Measurements from ENCODE around the gene CT55.

DNA sequence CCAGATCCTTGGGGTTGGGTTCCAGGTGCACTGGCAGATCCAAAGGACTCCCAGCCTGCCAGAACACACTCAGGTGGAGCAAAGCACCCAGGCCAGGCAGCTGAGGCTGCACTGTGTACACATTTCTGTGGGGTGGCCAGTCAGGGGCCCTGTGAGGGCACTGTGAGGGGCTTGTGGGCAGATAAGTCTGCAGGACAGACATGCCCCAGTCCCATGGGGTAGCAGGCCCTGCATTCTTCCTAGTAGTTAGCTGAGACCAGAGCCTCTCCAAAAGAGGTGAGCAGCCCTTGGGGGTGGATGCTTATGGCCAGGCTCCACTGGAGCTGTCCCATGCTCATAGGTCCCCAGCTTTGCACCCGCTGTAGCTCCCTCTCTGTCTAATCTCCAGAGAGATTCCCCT is 58.5 kb downstream of the CT55 start:
- no peak for TF ChIP-seq POLR2A (IDR thresholded peaks at IDR 0.05)
- TF ChIP-seq, protein P1, sequence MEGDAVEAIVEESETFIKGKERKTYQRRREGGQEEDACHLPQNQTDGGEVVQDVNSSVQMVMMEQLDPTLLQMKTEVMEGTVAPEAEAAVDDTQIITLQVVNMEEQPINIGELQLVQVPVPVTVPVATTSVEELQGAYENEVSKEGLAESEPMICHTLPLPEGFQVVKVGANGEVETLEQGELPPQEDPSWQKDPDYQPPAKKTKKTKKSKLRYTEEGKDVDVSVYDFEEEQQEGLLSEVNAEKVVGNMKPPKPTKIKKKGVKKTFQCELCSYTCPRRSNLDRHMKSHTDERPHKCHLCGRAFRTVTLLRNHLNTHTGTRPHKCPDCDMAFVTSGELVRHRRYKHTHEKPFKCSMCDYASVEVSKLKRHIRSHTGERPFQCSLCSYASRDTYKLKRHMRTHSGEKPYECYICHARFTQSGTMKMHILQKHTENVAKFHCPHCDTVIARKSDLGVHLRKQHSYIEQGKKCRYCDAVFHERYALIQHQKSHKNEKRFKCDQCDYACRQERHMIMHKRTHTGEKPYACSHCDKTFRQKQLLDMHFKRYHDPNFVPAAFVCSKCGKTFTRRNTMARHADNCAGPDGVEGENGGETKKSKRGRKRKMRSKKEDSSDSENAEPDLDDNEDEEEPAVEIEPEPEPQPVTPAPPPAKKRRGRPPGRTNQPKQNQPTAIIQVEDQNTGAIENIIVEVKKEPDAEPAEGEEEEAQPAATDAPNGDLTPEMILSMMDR (IDR thresholded peaks at IDR 0.05), result no peak

Data from breast epithelium (tissue), 3 donors.